GDM1 (cell line): ENCODE measurements around the gene OSBPL5.
"Not testable (repeated sequence)": the region's sequence is repeated elsewhere in the genome, so short reads cannot be mapped to it uniquely, and the experiment has no call there.

Experiments used
- DNase-seq: peaks from one replicate; lab custom pipeline; 2025; lab: John Stamatoyannopoulos, UW

The OSBPL5 gene

DNA sequence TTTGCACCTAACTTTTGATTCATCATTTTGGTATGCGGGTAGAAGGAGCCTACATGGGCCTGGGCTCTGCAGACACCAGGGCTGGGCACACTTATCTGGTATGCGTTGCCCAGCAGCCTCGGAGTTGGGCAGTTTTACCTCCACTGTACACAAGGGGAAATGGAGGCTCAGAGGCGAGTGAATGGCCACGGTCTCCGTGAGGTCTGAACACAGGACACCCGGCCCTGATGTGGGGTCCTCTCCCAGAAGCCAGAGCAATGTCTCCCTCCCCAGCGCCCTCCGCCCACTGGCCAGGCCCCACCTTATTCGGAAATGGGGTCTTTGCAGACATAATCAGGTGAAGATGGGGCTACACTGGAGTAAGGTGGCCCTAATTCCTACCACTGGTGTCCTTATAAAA lies 43.7 kb downstream of the OSBPL5 start:
- no peak for DNase-seq

DNA sequence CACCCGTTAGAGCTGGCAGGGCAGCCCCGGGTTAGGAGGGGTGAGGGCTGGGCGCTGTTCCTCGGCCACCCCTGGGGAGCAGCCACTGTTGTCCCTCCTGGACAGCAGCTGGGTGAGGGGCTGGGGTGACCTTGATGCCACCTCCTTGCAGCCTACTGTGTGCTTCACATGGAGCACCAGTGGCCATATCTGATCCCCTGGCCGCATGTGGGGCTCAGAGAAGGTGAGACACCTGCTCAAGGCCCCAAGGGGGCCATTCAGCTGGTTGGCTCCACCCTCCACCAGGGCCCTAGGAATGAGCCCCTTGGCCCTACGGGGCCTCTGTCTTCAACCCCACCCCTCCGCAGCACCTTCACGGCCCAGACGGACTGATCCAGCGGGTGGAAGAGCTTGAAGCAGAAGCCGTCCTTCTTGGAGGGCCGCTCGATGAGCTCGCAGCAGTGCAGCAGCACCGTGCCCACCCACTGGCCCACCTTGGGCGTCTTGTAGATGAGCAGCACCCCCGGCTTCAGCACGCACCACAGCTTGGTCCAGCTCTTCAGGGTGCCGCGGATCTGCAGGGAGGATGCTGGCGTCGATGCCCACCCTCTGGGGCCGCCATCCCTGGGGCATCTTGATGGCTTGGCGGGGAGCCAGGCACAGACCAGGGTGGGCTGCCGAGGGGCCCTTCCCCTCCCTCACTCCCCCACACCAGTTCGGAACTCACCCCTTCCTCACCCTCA lies 44.9 kb downstream of the OSBPL5 start:
- no peak for DNase-seq

DNA sequence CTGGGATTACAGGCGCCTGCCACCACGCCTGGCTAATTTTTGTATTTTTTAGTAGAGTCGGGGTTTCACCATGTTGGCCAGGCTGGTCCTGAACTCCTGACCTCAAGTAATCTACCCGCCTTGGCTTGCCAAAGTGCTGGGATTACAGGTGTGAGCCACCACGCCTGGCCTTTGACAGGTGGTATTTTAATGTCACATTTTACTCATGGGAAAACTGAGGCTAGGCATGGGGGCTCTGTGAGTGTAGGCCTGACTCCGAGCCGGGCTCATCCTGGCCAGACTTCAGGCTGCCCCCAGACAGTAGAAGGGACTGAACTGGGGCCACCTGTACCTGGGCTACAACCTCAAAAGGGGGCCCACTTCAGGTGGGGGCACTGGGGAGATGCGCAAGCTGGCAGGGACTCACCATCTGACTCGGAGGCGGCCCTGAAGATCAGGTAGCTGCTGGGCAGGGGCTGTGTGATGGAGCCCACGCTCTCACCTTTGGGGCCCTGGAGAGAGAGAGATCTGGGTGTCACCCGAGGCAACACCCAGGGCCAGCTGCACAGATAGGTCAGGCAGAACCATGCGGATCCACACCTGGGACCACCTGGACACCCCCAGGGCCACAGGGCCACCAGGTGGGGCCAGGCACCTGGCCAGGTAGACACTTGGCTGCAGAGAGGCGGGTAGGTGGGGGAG lies 45.8 kb downstream of the OSBPL5 start:
- DNase-seq: no peak

DNA sequence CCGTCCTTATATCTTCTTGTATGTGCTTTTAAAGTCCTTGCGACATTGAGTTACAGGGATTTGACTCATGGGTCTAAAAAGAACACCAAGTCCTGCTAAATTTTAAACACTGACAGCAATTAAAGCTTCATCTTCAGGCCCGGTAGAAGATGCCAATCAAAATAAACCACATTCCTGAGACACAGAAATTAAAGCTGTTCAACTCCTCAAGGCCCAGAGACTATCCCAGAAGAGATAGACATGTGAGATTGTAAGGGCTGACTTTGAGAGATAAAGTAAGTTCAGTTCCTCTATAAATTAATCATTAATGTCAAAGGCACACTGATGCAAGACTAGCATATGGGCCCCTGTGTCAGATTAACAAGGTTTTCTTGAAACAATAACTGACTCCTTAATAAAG lies 49.8 kb downstream of the OSBPL5 start:
- DNase-seq: no peak

DNA sequence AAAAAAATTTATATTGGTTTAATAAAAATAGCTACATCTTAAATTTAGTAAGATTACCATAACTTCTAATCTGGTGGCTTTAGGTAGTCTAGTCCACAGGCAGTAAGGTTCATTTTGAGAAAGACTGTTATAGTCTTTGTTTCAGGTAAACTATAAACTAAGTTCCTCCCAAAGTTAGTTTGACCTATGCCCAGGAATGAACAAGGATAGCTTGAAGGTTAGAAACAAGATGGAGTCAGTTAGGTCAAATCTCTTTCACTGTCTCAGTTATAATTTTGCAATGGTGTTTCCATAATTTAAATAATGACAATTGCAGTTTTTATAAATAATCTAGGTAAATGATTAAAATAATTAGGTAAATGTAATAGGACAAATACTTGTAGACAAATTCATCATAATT lies 51.4 kb downstream of the OSBPL5 start:
- not testable (repeated sequence) for DNase-seq

DNA sequence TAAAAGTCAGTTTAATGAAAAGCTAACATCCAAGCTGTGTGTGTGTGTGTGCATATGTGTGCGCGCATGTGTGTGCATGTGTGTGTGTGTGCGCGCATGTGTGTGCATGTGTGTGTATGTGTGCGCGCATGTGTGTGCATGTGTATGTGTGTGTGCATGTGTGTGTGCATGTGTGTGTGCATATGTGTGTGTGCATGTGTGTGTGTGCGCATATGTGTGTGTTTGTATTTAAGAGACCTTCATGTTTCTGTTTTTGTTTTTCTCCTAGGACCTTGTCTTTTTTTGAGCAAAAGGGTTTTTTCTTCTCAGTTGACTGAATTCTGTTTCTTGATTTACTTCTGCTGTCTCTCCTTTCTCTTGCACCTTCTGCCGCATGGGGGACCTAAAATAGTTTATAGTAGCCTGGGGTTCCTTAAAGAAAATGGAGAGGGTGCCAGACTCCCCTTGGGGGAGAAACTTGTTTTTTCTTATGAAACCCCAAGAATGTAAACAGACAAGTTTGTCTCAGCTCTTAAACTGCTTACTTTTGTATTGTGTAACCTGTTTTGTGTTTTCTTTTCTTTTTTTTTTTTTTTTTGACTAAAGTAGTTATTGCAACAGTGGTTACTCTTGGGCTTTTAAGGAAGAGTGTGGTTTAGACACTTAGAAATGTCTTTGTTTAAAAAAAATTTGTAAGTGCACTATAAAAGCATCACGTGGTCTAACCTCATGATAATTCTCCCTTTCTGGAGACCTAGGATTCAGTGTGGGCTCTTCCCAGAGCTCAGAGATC lies 53.0 kb downstream of the OSBPL5 start:
- no peak for DNase-seq

DNA sequence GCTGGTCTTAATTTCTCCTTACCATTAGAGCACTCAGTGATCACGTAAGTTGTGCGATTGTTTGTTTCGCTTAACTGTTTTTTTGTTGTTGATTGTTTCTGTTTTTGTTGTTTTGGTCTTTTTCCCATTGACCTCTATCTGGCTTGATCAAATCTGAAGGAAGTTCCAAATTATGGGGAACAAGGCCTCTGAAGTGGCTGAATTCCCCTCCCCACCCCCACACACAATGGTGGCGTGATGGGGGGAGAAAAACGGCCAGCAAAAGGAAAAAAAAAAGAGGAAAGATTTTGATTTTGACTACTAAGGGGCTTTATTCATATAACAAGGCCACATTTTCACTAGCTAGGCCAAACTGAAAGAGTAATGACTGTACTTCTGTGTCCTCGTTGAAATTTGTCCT lies 53.6 kb downstream of the OSBPL5 start:
- no peak for DNase-seq

DNA sequence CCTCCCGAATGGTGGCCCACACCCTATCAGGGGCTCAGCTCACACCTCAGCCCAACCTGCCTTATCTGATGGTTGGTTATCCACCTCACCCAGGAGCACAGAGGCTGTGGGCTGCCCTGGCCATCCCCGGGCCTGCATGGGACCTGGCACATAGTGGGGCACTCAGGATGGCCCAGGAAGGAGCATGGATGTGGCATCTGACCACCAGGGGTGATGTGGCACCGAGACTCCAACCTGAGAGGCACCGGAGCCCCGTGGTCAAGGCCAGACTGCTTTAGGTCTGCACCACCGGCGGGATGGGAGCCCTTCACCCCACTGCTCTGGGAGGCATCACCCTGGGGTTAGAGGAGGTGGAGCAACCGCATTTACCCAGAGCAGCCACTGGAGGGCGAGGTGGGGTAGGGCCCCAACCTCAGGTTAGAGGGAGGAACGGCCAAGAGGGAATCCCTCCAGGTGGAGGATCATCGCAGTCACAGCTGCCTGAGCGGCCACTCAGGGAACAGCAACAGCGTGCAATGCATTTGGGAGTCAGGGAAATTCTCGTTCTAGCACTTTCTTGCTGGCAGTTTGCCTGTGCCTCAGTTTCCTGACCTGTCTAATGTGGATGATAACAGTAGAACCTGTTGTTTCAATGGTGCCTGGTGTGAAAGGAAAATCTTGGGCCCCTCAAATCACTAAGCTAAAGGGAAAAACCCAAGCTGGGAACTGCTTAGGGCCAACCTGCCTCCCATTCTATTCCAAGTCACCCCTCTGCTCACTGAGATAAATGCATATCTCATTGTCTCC lies 55.0 kb downstream of the OSBPL5 start:
- no peak for DNase-seq

DNA sequence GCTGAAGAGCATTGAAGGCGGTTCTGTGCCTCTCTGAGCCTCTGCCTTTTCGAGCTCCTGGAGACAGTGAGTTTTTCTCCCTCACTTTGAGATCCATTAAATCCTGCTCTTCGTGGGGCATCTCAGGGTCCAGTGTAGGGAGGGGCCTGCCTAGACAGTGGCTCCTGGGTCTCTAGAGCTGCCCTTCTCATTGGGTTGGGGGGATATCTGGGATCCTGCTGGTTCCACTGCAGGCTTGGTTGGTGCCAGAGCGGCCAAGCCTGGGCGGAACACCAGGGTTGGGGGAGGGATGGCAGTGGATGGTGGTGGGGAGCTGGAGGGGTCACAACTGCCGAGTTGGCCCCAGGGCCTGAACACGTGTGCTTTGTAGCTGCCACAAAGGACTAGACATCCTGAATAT lies 55.7 kb downstream of the OSBPL5 start:
- DNase-seq: no peak

DNA sequence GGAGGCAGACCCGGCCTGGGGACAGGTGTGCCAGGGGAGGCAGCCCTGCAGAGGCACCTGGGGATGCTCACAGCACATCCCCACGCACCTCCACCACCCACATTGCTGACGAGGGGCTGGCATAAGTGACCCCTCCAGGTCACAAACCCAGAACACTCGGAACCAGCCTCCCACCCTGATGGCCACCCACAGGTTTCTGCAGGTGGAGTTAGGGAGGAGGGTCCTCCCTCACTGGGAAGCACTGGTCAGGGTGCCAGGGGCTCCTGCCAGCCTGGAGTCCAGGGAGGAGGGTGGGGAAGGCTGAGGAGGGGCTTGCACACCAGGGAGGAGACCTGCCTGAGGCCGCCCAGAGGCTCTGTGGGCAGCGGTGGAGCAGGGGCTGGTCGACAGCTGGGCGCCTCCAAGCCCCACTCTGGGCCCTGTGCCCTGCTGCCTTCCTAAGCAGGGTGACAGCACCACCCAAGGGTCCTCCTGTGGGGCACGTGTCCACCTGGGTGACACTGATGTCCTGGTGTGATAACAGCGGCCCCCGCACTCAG lies 56.9 kb downstream of the OSBPL5 start:
- no peak for DNase-seq

DNA sequence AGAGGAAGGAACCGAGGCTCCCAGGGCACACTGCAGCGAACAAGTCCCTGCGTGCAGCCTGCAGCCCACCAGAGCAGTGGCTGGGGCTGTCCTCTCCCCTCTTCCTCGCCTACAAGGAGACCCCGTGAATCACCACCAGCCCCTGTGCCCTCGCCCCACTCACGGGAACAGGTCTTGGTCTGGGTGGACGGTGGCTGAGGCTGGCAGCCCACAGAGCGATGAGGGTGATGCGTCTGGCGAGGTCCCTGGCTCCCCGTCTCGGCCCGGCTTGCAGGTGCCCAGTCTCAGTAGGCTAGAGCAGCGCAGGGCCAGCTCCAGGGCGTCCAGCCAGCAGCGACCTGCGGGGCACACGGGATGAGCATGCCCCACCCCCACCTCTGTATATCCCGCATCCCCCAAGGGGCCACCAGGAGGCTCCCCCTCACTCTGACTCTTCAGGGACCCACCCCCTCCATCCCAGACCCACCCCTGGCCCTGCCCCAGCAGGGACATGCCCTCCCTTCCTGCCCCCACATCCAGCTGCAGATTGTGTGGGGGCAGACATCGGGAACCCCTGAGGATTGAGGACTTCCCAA lies 57.4 kb downstream of the OSBPL5 start:
- DNase-seq: no peak

DNA sequence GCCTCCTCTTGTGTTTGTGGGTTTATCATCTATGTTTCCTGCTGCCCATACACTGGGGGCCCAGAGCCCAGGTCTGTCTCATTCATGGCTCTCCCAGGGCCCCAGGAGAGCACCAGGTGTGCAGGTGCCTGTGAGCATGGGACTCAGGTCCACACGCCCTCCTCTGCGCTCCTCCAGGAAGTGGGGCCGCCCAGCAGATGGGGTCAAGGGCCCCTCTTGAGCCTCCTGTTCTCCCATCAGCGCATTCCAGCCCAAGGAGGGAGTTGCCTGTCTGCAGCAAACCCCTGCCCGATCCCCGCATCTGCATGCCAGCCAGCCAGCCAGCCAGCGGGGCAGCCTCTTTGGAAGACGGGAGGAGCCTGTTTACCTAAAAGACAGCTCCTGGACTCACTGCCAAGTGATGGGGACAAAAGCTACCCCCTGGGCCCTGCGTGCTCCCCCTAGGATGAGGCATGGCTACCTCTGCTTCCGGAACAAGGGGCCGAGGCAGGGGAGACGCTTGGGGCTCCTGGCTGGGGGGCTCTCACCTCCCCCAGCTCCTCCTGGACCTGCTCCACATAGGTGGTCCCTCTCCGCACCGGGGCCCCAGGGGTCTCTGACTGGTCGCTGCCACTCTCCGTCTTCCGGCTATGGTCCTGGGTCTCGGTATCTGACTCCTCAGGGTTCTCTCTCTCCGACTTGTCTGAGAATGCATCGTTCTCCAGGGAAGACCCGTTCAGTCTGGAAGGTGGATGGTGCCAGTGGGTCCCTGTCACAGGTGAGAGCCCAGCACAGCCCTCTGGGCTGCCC lies 58.2 kb downstream of the OSBPL5 start:
- DNase-seq: no peak

DNA sequence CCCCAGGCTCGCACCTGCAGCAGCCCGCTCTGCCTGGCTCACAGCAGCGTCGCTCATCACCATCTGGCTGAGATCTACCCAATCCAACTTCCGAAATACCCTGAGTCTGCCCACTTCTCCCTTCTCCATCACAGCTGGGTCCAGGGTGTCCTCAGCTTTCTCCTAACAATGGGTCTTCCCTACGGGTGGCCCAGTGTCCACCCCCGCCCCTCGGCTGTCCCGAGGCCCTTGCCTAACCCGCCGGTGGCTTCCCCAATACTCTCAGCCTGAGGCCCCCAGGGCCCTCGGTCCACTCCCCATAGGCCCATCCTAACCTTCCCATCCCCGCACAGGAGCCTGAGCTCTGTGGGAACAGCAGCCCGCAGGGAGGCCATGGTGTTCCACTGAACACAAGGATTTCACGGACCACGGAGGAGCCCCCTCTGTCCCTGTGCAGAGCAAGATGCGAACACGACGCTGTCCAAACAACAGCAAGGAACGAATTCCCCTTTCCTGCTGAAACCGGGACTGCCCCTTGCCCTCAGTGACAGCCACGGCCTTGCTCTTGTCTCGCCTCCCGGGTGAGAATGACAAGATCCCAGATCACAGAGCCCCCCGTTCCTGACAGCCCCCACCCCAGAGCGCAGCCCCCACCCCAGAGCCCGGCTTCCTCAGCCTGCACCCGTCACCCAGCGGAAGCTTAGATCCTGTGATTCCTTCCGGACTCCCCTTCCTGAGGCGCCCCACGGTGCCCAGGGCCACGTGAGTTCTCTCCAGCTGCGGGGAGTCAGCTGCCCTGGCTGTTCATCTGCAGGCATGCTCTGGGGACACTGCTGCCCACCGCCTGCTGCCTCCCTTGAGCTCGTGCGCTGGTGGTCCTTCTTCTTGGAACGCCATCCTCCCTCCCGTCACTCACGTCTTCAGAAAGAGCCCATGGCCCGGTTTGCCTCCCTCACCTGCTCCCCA lies 59.0 kb downstream of the OSBPL5 start:
- DNase-seq: no peak

DNA sequence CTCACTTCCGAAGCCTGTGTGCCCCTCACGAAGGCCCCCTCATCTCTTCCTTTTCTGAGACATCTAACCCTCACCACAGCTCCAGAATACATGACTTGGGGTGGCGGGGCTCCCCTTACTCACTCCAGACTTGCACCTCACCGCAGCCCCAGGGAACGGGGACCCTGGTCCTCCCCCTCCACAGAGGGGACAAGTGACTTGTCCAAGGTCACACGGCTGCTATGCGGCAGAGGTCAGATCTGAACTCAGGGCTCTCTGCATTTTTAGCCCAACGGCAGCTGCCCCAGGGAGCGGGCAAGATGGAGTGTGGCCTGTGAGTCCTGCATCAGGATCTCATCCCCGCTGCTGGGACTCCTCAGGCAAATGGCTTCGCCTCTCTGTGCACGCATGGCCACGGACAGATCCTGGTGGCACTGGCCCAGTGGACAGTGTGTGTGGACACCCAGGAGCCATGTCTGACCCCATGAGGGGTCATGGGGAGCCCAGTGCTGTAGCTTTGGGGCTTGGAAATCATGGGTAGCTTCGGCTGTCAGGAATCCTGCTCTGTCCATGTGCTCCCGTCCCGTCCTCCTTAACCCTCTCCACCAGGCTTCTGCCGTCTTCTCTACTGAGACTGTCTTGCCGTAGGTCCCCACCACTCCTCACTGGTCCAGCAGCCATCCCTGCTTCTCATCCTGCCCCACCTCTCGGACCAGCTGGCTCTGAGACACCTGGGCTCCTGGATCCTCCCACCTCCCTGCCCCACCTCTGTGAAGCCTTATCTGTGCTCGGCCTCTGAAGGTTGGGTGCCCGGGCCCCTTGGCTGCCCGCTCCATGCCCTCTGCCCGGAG lies 59.9 kb downstream of the OSBPL5 start:
- DNase-seq: no peak

DNA sequence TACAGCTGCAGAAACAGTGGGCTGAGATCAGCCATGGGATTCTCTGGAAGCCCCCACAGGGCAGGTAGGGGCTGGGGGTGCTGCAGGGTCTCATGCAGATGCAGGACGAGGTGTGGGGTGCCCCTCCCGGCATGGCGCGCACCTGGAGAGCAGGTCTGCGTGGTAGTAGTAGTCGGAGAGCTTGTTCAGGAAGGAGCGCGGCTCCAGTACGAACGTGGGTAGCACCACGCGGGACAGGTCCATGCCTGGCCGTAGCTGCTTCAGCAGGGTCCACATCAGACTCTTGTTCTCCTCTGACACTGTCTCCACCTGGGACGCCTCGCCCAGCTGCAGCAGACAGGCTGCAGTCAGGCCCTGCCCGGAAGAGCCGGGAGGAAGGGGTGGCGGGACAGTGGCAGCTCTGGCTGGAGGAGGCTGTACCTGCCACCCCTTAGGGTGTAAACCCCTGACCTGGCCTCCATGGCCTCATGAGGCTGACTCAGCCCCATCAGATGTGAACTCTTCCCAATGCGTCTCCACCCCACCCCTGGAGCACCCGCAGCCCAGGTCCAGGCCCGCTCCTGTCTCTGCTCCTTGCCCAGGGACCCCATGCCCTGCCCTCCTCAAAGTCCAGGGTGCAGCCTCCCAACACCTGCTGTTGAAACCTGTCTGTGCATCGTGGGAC lies 60.9 kb downstream of the OSBPL5 start:
- no peak for DNase-seq

DNA sequence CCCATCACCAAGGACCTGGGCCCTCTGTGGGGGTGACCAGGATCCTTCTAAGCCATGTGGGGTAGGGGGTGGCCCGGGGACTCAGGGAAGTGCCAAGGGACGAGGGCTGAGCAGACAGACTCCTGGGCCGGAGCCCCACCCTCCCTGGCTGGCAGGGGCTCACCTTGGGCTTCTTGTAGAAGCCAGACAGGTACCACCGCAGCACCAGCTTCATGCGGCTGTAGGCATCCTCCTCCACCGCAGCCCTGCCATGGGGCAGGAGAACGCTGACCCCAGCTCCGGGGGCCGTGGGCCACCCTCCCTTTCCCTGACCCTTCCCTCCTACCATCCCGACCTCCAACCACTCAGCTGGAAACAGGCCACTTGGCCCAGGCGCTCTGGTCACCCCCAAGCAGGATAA lies 62.0 kb downstream of the OSBPL5 start:
- DNase-seq: no peak

DNA sequence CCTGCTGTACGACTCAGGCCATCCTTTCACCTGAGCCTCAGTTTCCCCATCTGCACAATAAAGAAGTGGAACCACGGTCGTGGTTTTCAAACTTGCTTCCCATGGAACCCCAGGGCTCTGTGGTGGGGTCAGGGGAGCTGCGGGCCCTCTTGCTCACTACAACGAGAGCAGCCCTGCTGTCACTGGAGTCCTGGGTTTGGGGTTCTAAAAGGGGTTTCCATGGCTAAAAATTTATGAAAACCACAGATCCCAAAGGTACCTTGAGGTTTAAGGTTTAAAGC lies 62.5 kb downstream of the OSBPL5 start:
- no peak for DNase-seq

DNA sequence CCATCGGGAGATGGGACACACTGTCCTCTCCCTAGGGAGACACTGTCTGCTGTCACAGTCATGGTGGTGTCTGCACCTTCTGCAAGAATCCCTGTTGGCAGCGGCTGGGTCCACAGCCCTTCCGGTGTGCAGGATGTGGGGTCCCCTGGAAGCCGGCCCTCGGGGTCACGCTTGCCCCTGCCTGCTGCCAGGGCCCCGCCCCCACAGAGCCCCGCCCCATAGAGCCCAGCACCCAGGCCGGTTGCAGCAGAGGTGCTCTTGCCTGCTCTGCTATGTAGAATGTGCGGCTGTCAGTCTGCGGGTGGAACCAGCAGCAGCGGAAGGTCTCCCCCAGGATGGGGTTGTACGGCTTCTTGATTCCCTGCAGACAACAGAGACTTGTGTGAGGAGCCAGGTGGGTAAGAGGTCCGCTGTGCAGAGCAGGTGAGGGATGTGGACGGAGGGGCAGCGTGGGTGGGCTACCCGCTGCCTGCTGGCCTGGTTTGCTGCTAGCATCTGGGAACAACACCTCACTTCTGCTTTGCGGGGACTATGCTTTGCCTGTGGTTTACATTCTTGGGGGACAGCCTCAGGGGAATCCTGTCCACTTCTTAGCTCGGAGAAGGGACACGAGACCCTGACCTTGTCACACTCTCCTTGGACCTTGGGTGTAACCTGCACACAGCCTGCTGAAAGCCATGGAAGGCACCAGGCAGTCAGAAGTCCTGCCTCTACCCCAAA lies 63.0 kb downstream of the OSBPL5 start:
- no peak for DNase-seq
